IgD-negative memory B cell (primary cell): ENCODE measurements around the gene C7orf57. TPM values are rescaled to one million over a fixed set of nuclear protein-coding genes. Genes with fewer than 3 reads are reported as not detected.

ENCODE experiments used
- H3K27ac Mint-ChIP-seq, 3 donors: one replicate each; pipeline ENCODE4 v1.8.0; 2020 to 2022; ENCODE audit warnings: mild to moderate bottlenecking in 3 of 3, mixed read lengths in 3 of 3, moderate library complexity in 1 of 3
- H3K27me3 Mint-ChIP-seq: one replicate; pipeline ENCODE4 v1.8.0; 2021; ENCODE audit warnings: mixed read lengths
- H3K36me3 Mint-ChIP-seq: one replicate; pipeline ENCODE4 v1.8.0; 2020; ENCODE audit warnings: mild to moderate bottlenecking, mixed read lengths
- H3K4me1 Mint-ChIP-seq, 3 donors: one replicate each; pipeline ENCODE4 v1.8.0; 2020 to 2022; ENCODE audit warnings: mixed read lengths in 3 of 3, mild to moderate bottlenecking in 1 of 3
- H3K4me3 Mint-ChIP-seq, 4 donors: one replicate each; pipeline ENCODE4 v1.8.0; 2020 to 2022; ENCODE audit warnings: mild to moderate bottlenecking in 4 of 4, mixed read lengths in 4 of 4, moderate library complexity in 3 of 4
- H3K9me3 Mint-ChIP-seq, 3 donors: one replicate each; pipeline ENCODE4 v1.8.0; 2020 to 2021; ENCODE audit warnings: mixed read lengths in 3 of 3, mild to moderate bottlenecking in 1 of 3
- polyA plus RNA-seq: library from polyadenylated mRNA; unstranded; fragments of 300-500 nt; fragmentation: Illumina TruSeq; gene quantifications from one replicate; pipeline ENCODE4 v1.2.3, GENCODE V29; 2021

The C7orf57 gene
- polyA plus RNA-seq, 1 donor from 2014 or later, result not detected

GRCh38 chr7:48011323-48011722 lies 24.0 kb upstream of the C7orf57 start:
- Mint-ChIP-seq H3K4me3 (no peak overlapping the region), H3K4me1 (peaks cover 2 to 8% (median 6%) of the 10 kb centered on the region in 3 donors), H3K36me3 (no peaks in the 10 kb centered on the region), H3K27ac (peak overlapping the region in 1 of 3 donors; percentile 65), H3K27me3 (peaks cover 21% of the 10 kb centered on the region), H3K9me3 (peaks cover 0 to 2% (median 0%) of the 10 kb centered on the region in 3 donors)

- Mint-ChIP-seq H3K4me1 (peaks cover 0 to 8% (median 6%) of the 10 kb centered on the region in 3 donors), H3K27ac (peak overlapping the region in 1 of 3 donors; percentile 65)
Observed at GRCh38 chr7:48011951-48012350, 23.4 kb upstream of the C7orf57 start.

GRCh38 chr7:48016641-48017040 lies 18.7 kb upstream of the C7orf57 start:
- Mint-ChIP-seq H3K27ac (no peak overlapping the region), H3K9me3 (peaks cover 2 to 11% (median 8%) of the 10 kb centered on the region in 3 donors), H3K36me3 (no peaks in the 10 kb centered on the region), H3K4me3 (no peak overlapping the region), H3K27me3 (peaks cover 23% of the 10 kb centered on the region), H3K4me1 (peaks cover 0 to 3% (median 1%) of the 10 kb centered on the region in 3 donors)

More at GRCh38 chr7:48011951-48012350, 23.4 kb upstream of the C7orf57 start:
- no peak overlapping the region for H3K4me3 Mint-ChIP-seq
- peaks cover 0 to 2% (median 0%) of the 10 kb centered on the region in 3 donors for H3K9me3 Mint-ChIP-seq
- peaks cover 20% of the 10 kb centered on the region for H3K27me3 Mint-ChIP-seq
- no peaks in the 10 kb centered on the region for H3K36me3 Mint-ChIP-seq

- Mint-ChIP-seq H3K9me3 (peaks cover 6 to 17% (median 12%) of the 10 kb centered on the region in 3 donors), H3K27me3 (peaks cover 25% of the 10 kb centered on the region), H3K36me3 (no peaks in the 10 kb centered on the region), H3K4me1 (no peaks in the 10 kb centered on the region), H3K4me3 (no peak overlapping the region), H3K27ac (no peak overlapping the region)
Observed at GRCh38 chr7:48017674-48018073, 17.7 kb upstream of the C7orf57 start.

GRCh38 chr7:48025624-48026023 lies 9.7 kb upstream of the C7orf57 start:
- Mint-ChIP-seq H3K9me3 (peaks cover 18 to 25% (median 18%) of the 10 kb centered on the region in 3 donors), H3K4me1 (no peaks in the 10 kb centered on the region), H3K27ac (no peak overlapping the region), H3K4me3 (no peak overlapping the region), H3K27me3 (peaks cover 32% of the 10 kb centered on the region), H3K36me3 (no peaks in the 10 kb centered on the region)

- Mint-ChIP-seq H3K36me3 (peaks cover 7% of the 10 kb centered on the region), H3K4me3 (no peak within 1 kb of the TSS), H3K4me1 (peaks cover 0 to 2% (median 0%) of the 10 kb centered on the region in 3 donors), H3K27ac (no peak within 1 kb of the TSS), H3K27me3 (peaks cover 35% of the 10 kb centered on the region), H3K9me3 (peaks cover 7 to 11% (median 10%) of the 10 kb centered on the region in 3 donors)
Observed at GRCh38 chr7:48028938-48029337, 6.4 kb upstream of the C7orf57 start, which contains the start of gene SUN3. TSS of gene SUN3 (minus strand) at chr7:48029107. CDS start at chr7:48028938, 169 bp downstream.

- Mint-ChIP-seq H3K27me3 (peaks cover 36% of the 10 kb centered on the region), H3K4me3 (no peak overlapping the region), H3K4me1 (peaks cover 0 to 13% (median 4%) of the 10 kb centered on the region in 3 donors), H3K36me3 (peaks cover 7% of the 10 kb centered on the region), H3K27ac (no peak overlapping the region), H3K9me3 (peaks cover 0 to 9% (median 4%) of the 10 kb centered on the region in 3 donors)
Observed at GRCh38 chr7:48031111-48031510, 4.2 kb upstream of the C7orf57 start.

GRCh38 chr7:48033922-48034321 lies 1.4 kb upstream of the C7orf57 start:
- Mint-ChIP-seq H3K27ac (peak overlapping the region in 1 of 3 donors; percentile 24), H3K27me3 (peaks cover 30% of the 10 kb centered on the region), H3K4me1 (peaks cover 0 to 13% (median 4%) of the 10 kb centered on the region in 3 donors), H3K36me3 (peaks cover 7% of the 10 kb centered on the region), H3K9me3 (peaks cover 0 to 6% (median 4%) of the 10 kb centered on the region in 3 donors), H3K4me3 (peak overlapping the region in 1 of 4 donors; percentile 12)

GRCh38 chr7:48035967-48036478 lies 680 bp downstream of the C7orf57 start:
- Mint-ChIP-seq H3K36me3 (peaks cover 7% of the 10 kb centered on the region), H3K27me3 (peaks cover 18% of the 10 kb centered on the region), H3K27ac (peak overlapping the region; percentile 80 to 85 (median 81))

GRCh38 chr7:48038815-48039506 lies 3.6 kb downstream of the C7orf57 start:
- H3K36me3 Mint-ChIP-seq, result no peaks in the 10 kb centered on the region
- H3K4me1 Mint-ChIP-seq, result peaks cover 0 to 11% (median 4%) of the 10 kb centered on the region in 3 donors
- no peak overlapping the region for H3K27ac Mint-ChIP-seq
- H3K9me3 Mint-ChIP-seq, result no peaks in the 10 kb centered on the region
- no peak overlapping the region for H3K4me3 Mint-ChIP-seq
- peaks cover 10% of the 10 kb centered on the region for H3K27me3 Mint-ChIP-seq

More at GRCh38 chr7:48035967-48036478, 680 bp downstream of the C7orf57 start:
- H3K4me1 Mint-ChIP-seq, result peaks cover 0 to 13% (median 4%) of the 10 kb centered on the region in 3 donors
- H3K9me3 Mint-ChIP-seq, result peaks cover 0 to 2% (median 2%) of the 10 kb centered on the region in 3 donors
- H3K4me3 Mint-ChIP-seq, result peak overlapping the region; percentile 69 to 90 (median 80)

GRCh38 chr7:48040944-48041652 lies 5.8 kb downstream of the C7orf57 start:
- no peaks in the 10 kb centered on the region for H3K9me3 Mint-ChIP-seq
- peaks cover 3% of the 10 kb centered on the region for H3K27me3 Mint-ChIP-seq
- H3K4me3 Mint-ChIP-seq, result peak overlapping the region in 1 of 4 donors; percentile 29

GRCh38 chr7:48041653-48041970 lies 6.3 kb downstream of the C7orf57 start:
- Mint-ChIP-seq H3K9me3 (no peaks in the 10 kb centered on the region), H3K36me3 (no peaks in the 10 kb centered on the region), H3K4me1 (peaks cover 0 to 3% (median 3%) of the 10 kb centered on the region in 3 donors), H3K27ac (no peak overlapping the region), H3K4me3 (no peak overlapping the region), H3K27me3 (no peaks in the 10 kb centered on the region)

More at GRCh38 chr7:48040944-48041652, 5.8 kb downstream of the C7orf57 start:
- Mint-ChIP-seq H3K36me3 (no peaks in the 10 kb centered on the region), H3K27ac (peak overlapping the region in 1 of 3 donors; percentile 39), H3K4me1 (no peaks in the 10 kb centered on the region)

- H3K4me3 Mint-ChIP-seq, result no peak overlapping the region
- peaks cover 0 to 4% (median 4%) of the 10 kb centered on the region in 3 donors for H3K4me1 Mint-ChIP-seq
- H3K36me3 Mint-ChIP-seq, result no peaks in the 10 kb centered on the region
- H3K27ac Mint-ChIP-seq, result no peak overlapping the region
- H3K27me3 Mint-ChIP-seq, result no peaks in the 10 kb centered on the region
- H3K9me3 Mint-ChIP-seq, result no peaks in the 10 kb centered on the region
Observed at GRCh38 chr7:48042216-48042615, 6.9 kb downstream of the C7orf57 start.

- H3K4me3 Mint-ChIP-seq, result no peak overlapping the region
- H3K36me3 Mint-ChIP-seq, result no peaks in the 10 kb centered on the region
- no peaks in the 10 kb centered on the region for H3K27me3 Mint-ChIP-seq
- H3K9me3 Mint-ChIP-seq, result no peaks in the 10 kb centered on the region
- peaks cover 0 to 4% (median 4%) of the 10 kb centered on the region in 3 donors for H3K4me1 Mint-ChIP-seq
- no peak overlapping the region for H3K27ac Mint-ChIP-seq
Observed at GRCh38 chr7:48042636-48043035, 7.3 kb downstream of the C7orf57 start.

GRCh38 chr7:48045195-48045765 lies 9.9 kb downstream of the C7orf57 start:
- Mint-ChIP-seq H3K27ac (no peak overlapping the region), H3K9me3 (no peaks in the 10 kb centered on the region), H3K4me3 (peak overlapping the region in 1 of 4 donors; percentile 65), H3K36me3 (no peaks in the 10 kb centered on the region), H3K27me3 (no peaks in the 10 kb centered on the region), H3K4me1 (peaks cover 0 to 4% (median 4%) of the 10 kb centered on the region in 3 donors)
